Measurements from ENCODE around the gene NDFIP1. TPM values are rescaled to one million over a fixed set of nuclear protein-coding genes. Genes with fewer than 3 reads are reported as not detected.

The NDFIP1 gene
- total RNA-seq, 1 experiment from 2014 or later, result 27.6 TPM

- TF ChIP-seq E2F5 (CRISPR knock-in tag; IDR thresholded peaks at IDR 0.05) (no peak), ZNF512 (CRISPR knock-in tag; IDR thresholded peaks at IDR 0.05; ENCODE audit: borderline replicate concordance) (no peak)
Measured at GRCh38 chr5:142063376-142063775, 45.2 kb upstream of the NDFIP1 start (continued).

- peak; percentile 44 for DNase-seq (ENCODE audit: low spot score)
- Mint-ChIP-seq H3K4me1 (peaks cover 11% of the 10 kb centered on the region), H3K27ac (no peak overlapping the region), H3K4me3 (peak overlapping the region; percentile 48), H3K9me3 (no peaks in the 10 kb centered on the region), H3K36me3 (no peaks in the 10 kb centered on the region), H3K27me3 (ENCODE audit: low read depth) (no peaks in the 10 kb centered on the region)
- ChIA-PET CTCF (interaction anchor here (0.7 to 1.7 kb wide), 8 partner anchors 10 to 103 kb away, joined by 3 to 8 read pairs (median 5); partner anchors contain the start of genes GNPDA1 and RNF14), POLR2A (interaction anchor here (0.5 to 1.4 kb wide), 2 partner anchors 15 to 69 kb away, joined by 3 read pairs; no protein-coding TSS in a partner anchor)
- peak; percentile 74 for ATAC-seq
- TF ChIP-seq JUN (CRISPR knock-in tag; IDR thresholded peaks at IDR 0.05), result no peak
- TF ChIP-seq ZNF416 (CRISPR knock-in tag; IDR thresholded peaks at IDR 0.05), result no peak
- no peak for TF ChIP-seq OVOL2 (CRISPR knock-in tag; IDR thresholded peaks at IDR 0.05; ENCODE audit: borderline replicate concordance)
- TF ChIP-seq HMGXB4 (CRISPR knock-in tag; IDR thresholded peaks at IDR 0.05), result no peak
- TF ChIP-seq TCF7 (CRISPR knock-in tag; IDR thresholded peaks at IDR 0.05; ENCODE audit: low read depth), result no peak
- no peak for TF ChIP-seq TEAD1 (CRISPR knock-in tag; IDR thresholded peaks at IDR 0.05)
- TF ChIP-seq KAT7 (CRISPR knock-in tag; IDR thresholded peaks at IDR 0.05; ENCODE audit: borderline replicate concordance), result no peak
- TF ChIP-seq ZNF317 (CRISPR knock-in tag; IDR thresholded peaks at IDR 0.05; ENCODE audit: borderline replicate concordance, low read depth), result no peak
- no peak for TF ChIP-seq ZMAT4 (CRISPR knock-in tag; IDR thresholded peaks at IDR 0.05)
- TF ChIP-seq ZNF138 (CRISPR knock-in tag; conservative IDR thresholded peaks at IDR 0.05), result no peak
- TF ChIP-seq EMX1 (CRISPR knock-in tag; IDR thresholded peaks at IDR 0.05), result no peak
- no peak for TF ChIP-seq NFATC4 (CRISPR knock-in tag; IDR thresholded peaks at IDR 0.05)
- TF ChIP-seq, protein P1, sequence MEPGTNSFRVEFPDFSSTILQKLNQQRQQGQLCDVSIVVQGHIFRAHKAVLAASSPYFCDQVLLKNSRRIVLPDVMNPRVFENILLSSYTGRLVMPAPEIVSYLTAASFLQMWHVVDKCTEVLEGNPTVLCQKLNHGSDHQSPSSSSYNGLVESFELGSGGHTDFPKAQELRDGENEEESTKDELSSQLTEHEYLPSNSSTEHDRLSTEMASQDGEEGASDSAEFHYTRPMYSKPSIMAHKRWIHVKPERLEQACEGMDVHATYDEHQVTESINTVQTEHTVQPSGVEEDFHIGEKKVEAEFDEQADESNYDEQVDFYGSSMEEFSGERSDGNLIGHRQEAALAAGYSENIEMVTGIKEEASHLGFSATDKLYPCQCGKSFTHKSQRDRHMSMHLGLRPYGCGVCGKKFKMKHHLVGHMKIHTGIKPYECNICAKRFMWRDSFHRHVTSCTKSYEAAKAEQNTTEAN (CRISPR knock-in tag; IDR thresholded peaks at IDR 0.05), result no peak
Measured at GRCh38 chr5:142063878-142064331, 44.7 kb upstream of the NDFIP1 start.

- Mint-ChIP-seq H3K9me3 (no peaks in the 10 kb centered on the region), H3K4me1 (peaks cover 11% of the 10 kb centered on the region), H3K4me3 (no peak overlapping the region), H3K27me3 (ENCODE audit: low read depth) (no peaks in the 10 kb centered on the region), H3K36me3 (no peaks in the 10 kb centered on the region), H3K27ac (no peak overlapping the region)
- ATAC-seq (peak; percentile 33), DNase-seq (ENCODE audit: low spot score) (peak; percentile 30)
- ChIA-PET POLR2A (no interaction called here), CTCF (interaction anchor here (1.0 to 1.4 kb wide), 2 partner anchors 78 to 96 kb away, joined by 3 to 4 read pairs; partner anchors contain the start of gene RNF14)
- TF ChIP-seq TEAD4 (CRISPR knock-in tag; IDR thresholded peaks at IDR 0.05) (no peak), NFE2L1 (CRISPR knock-in tag; IDR thresholded peaks at IDR 0.05) (no peak), GTF2I (CRISPR knock-in tag; conservative IDR thresholded peaks at IDR 0.05) (no peak), ZNF317 (CRISPR knock-in tag; IDR thresholded peaks at IDR 0.05; ENCODE audit: borderline replicate concordance, low read depth) (no peak), HMGA2 (CRISPR knock-in tag; IDR thresholded peaks at IDR 0.05) (no peak), ZNF232 (CRISPR knock-in tag; IDR thresholded peaks at IDR 0.05) (no peak), JUN (CRISPR knock-in tag; IDR thresholded peaks at IDR 0.05) (no peak), OVOL2 (CRISPR knock-in tag; IDR thresholded peaks at IDR 0.05; ENCODE audit: borderline replicate concordance) (no peak), ZNF263 (CRISPR knock-in tag; IDR thresholded peaks at IDR 0.05; ENCODE audit: low read depth) (no peak)
- TF ChIP-seq, protein P2, sequence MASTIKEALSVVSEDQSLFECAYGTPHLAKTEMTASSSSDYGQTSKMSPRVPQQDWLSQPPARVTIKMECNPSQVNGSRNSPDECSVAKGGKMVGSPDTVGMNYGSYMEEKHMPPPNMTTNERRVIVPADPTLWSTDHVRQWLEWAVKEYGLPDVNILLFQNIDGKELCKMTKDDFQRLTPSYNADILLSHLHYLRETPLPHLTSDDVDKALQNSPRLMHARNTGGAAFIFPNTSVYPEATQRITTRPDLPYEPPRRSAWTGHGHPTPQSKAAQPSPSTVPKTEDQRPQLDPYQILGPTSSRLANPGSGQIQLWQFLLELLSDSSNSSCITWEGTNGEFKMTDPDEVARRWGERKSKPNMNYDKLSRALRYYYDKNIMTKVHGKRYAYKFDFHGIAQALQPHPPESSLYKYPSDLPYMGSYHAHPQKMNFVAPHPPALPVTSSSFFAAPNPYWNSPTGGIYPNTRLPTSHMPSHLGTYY (CRISPR knock-in tag; IDR thresholded peaks at IDR 0.05), result no peak
- TF ChIP-seq, protein P3, sequence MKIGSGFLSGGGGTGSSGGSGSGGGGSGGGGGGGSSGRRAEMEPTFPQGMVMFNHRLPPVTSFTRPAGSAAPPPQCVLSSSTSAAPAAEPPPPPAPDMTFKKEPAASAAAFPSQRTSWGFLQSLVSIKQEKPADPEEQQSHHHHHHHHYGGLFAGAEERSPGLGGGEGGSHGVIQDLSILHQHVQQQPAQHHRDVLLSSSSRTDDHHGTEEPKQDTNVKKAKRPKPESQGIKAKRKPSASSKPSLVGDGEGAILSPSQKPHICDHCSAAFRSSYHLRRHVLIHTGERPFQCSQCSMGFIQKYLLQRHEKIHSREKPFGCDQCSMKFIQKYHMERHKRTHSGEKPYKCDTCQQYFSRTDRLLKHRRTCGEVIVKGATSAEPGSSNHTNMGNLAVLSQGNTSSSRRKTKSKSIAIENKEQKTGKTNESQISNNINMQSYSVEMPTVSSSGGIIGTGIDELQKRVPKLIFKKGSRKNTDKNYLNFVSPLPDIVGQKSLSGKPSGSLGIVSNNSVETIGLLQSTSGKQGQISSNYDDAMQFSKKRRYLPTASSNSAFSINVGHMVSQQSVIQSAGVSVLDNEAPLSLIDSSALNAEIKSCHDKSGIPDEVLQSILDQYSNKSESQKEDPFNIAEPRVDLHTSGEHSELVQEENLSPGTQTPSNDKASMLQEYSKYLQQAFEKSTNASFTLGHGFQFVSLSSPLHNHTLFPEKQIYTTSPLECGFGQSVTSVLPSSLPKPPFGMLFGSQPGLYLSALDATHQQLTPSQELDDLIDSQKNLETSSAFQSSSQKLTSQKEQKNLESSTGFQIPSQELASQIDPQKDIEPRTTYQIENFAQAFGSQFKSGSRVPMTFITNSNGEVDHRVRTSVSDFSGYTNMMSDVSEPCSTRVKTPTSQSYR (CRISPR knock-in tag; IDR thresholded peaks at IDR 0.05), result no peak
Measured at GRCh38 chr5:142065273-142065672, 43.3 kb upstream of the NDFIP1 start.
